AG09319 (cell line): Measurements from ENCODE around the gene PA2G4.
"Not testable (repeated sequence)": the region's sequence is repeated elsewhere in the genome, so short reads cannot be mapped to it uniquely, and the experiment has no call there.

Experiments used
- DNase-seq: peaks from one replicate; pipeline ENCODE4 v3.0.0-alpha.2; 2010; ENCODE audit warnings: low read depth; ENCODE audit errors: extremely low read depth
- TF ChIP-seq, protein P1 (sequence below): IDR thresholded peaks from 2 replicates; pipeline ENCODE4 v1.5.1; 2011; ENCODE audit warnings: low read depth, mild to moderate bottlenecking, inconsistent platforms, low read length, moderate library complexity

The PA2G4 gene

DNA sequence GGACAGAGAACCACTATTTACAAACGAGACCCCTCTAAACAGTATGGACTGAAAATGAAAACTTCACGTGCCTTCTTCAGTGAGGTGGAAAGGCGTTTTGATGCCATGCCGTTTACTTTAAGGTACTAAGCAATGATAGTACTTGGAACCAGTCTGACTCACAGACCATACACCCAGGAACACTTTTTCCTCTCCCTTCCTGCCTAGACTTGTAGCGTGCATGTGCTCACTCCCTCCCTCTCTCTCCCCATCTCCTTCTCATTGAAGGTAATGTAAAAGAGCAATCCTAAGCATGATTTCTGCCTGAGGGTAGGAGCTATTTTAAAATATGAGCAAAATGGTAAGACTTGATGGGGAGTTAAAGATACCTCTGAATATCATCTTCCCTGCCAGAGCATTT, 6.2 kb downstream of the PA2G4 start:
- TF ChIP-seq, protein P1, sequence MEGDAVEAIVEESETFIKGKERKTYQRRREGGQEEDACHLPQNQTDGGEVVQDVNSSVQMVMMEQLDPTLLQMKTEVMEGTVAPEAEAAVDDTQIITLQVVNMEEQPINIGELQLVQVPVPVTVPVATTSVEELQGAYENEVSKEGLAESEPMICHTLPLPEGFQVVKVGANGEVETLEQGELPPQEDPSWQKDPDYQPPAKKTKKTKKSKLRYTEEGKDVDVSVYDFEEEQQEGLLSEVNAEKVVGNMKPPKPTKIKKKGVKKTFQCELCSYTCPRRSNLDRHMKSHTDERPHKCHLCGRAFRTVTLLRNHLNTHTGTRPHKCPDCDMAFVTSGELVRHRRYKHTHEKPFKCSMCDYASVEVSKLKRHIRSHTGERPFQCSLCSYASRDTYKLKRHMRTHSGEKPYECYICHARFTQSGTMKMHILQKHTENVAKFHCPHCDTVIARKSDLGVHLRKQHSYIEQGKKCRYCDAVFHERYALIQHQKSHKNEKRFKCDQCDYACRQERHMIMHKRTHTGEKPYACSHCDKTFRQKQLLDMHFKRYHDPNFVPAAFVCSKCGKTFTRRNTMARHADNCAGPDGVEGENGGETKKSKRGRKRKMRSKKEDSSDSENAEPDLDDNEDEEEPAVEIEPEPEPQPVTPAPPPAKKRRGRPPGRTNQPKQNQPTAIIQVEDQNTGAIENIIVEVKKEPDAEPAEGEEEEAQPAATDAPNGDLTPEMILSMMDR: no peak
- no peak for DNase-seq

DNA sequence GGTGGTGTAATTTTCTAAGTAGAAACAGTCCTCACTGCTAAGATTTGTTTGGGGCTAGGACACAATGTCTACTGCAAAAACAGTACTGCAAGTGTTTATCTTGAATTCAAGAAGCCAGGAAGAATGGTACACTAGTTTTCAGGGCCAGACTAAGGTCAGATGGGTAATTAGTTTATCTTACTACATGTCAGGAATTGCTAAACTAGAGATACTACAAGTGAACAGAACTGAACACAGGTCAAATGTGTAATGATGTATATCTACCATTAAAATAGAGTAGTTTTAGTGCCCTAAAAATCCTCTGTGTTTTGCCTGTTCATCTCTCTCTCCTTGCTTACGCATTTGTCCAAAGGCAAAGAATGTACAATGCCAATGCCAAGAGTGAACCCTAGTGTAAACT, 9.7 kb downstream of the PA2G4 start:
- TF ChIP-seq, protein P1: no peak
- no peak for DNase-seq

DNA sequence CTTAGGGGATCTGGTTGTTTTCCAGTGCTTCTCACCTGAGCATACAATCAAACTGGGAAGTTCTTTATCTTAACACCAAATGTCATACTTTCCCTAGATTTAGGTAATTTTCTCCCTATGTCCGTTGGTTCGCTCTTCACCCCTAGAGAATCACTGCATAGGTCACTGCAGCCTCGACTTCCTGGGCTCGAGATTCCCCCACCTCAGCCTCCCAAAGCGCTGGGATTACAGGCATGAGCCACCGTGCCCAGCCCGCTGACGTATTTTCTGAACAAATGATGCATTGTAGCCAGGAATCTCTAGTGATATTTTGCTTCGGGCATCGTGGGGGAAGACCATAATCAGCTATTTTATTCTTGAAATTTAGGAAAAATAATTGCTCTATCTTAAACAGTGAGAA, 11.0 kb downstream of the PA2G4 start:
- no peak for DNase-seq
- TF ChIP-seq, protein P1: no peak

DNA sequence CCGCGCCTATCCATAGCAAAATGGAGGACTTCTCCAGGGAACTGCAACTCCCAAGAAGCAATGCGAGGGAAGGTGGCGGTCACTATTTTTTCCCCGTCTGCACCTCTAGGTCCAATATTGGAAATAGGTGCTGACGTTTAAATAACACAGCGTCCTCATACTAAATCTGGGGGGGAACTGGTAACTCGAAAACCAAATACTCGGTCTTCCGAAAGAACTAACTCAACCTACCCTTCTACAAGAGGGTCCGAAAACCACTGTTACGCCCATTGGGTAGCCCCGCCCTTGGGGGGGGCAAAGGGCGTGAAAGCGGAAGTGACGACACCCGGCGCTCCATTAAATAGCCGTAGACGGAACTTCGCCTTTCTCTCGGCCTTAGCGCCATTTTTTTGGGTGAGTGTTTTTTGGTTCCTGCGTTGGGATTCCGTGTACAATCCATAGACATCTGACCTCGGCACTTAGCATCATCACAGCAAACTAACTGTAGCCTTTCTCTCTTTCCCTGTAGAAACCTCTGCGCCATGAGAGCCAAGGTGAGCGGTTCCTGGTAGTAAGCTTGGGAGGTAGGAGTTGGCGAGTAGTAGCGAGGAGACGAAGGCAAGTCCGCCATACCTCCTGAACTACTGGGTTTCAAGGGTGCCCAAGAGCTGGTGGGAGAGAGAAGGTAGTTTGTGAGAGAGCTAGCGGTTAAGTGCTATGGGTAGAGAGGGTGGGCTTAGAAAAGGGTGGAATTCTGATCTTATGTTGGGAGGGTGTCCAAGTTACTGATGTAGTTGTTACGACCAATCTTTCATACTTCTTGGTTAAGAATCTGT, 12.1 kb downstream of the PA2G4 start, which contains the start of gene RPL41:
Gene RPL41, plus strand, starts transcription at position 367 of the 815 bp plus-strand sequence.
- TF ChIP-seq, protein P1: no peak

DNA sequence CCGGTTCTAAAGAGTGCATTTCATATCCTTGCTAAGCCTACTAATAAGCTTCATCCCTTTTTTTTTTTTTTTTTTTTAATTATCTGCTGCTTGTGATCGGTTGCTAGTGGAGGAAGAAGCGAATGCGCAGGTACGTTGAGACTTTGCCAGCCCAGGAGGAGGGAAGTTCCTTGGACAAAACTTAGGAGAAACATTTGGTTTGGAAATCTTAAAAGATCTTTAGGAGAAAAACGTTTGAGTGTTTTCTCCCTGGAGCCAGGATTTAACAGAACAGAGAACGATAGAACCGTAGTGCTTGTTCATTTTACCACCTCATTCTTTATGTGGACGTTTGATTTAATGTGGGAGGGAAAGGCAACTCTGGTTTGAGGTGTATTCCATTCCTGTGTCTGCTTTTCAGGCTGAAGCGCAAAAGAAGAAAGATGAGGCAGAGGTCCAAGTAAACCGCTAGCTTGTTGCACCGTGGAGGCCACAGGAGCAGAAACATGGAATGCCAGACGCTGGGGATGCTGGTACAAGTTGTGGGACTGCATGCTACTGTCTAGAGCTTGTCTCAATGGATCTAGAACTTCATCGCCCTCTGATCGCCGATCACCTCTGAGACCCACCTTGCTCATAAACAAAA, 12.8 kb downstream of the PA2G4 start:
- not testable (repeated sequence) for DNase-seq

More for the DNA sequence above, 12.1 kb downstream of the PA2G4 start, which contains the start of gene RPL41:
- DNase-seq: peak; percentile 77

DNA sequence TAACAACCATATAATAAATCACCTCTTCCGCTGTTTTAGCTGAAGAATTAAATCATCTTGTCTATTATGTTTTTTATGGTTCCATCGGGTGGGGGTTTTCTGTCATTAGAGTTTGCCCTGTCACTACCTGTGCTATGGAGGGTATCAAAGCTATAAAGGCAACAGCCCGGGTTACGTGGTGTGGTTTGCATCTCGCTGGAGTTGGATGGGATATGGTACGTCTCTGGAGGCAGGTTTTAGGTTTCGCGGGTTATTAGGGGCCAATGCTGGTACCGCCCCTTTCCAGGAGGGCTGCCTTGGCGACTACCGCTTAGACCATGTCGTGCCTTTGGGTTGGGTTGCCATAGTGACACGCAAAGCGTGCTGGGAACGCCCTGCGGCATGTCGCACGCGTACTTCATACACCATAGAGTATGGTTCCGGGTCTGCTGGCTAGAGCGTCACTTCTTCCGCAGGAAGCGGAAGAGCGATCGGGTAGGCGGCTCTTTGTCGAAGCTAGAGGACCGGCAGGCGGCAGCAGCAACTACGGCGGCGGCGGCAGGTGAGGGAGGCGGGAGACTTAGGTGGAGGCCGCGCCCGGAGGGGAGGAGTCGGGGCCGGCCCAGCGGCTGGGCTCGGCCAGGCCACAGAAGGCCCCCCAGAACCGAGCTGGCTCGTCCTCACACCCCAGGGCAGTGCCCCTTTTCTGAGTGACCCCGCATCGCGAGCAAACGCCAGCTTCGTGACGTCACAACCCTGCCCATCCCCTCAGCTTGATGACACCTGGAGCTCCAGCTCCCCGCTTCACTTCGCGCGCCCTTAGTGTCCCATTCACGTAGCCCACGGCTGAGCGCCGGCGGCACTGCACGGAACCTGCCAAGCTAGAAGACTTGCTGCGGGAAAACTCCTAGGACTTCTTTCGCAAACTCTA, 13.7 kb downstream of the PA2G4 start, which contains the start of gene ZC3H10:
Gene ZC3H10, plus strand, starts transcription at position 489 of the 910 bp plus-strand sequence. CDS start 2,297 bp downstream, outside the sequence.
- DNase-seq: peak; percentile 99
- TF ChIP-seq, protein P1: peak; percentile 55

DNA sequence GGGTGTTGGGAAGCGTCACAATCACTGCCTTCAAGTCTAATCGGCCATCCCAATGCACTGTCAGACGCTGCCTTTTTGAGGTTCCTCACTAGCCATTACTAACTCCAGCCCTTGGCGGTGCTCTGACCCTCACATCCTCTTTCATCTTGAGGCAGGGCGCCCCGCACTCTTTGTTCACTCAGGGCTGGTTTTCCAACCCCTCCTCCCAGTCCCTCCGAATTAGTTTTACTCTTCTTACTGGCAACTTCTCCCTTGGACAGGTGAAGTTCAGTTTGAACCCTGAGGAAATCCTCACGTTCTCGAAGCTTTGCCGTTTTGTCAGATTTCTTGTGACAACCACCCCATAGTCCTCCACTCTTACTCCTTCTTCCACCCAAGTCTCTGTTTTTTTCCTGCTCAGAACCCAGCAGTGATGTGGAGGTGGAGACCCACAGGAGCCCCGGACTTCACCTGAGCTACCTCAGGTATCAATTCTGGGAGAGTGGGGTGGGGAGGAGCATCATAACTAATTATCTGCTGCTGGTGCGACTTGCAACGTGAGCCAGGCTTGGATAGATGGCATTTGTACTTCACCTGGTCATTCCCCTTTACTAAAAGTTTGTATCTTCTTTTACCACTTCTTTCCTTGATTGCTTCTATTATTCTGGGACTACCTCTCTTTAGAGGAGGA, 14.5 kb downstream of the PA2G4 start:
- TF ChIP-seq, protein P1: no peak
- DNase-seq: no peak
